Measurements from ENCODE around the gene MRPL47.

The MRPL47 gene

GRCh38 chr3:179542375-179542774 lies 62.1 kb downstream of the MRPL47 start:
- Histone ChIP-seq H3K36me3 (replicated peaks; ENCODE audit: low read depth, low read length) (no peaks in the 10 kb centered on the region), H3K27ac (ENCODE audit: low read length) (no peak overlapping the region), H4K20me1 (ENCODE audit: insufficient read depth, low read length) (no peaks in the 10 kb centered on the region), H3K4me1 (ENCODE audit: low read length) (peaks cover 6% of the 10 kb centered on the region; the same call in 1 of the 2 replicates), H2AFZ (ENCODE audit: low read depth, low read length) (no peak overlapping the region), H3K79me2 (ENCODE audit: low read length) (no peaks in the 10 kb centered on the region), H3K9ac (ENCODE audit: low read length) (no peak overlapping the region), H3K27me3 (ENCODE audit: low read depth, low read length) (no peaks in the 10 kb centered on the region), H3K4me2 (ENCODE audit: low read length) (no peak overlapping the region), H3K9me3 (ENCODE audit: insufficient read depth, low read length) (no peaks in the 10 kb centered on the region), H3K4me3 (ENCODE audit: low read length) (no peak overlapping the region)
- TF ChIP-seq EZH2phosphoT487 (IDR thresholded peaks at IDR 0.05; ENCODE audit: low read depth) (no peak), CTCF (IDR thresholded peaks at IDR 0.05; ENCODE audit: low read depth, low read length) (no peak)

GRCh38 chr3:179541596-179541995 lies 62.8 kb downstream of the MRPL47 start:
- no peaks in the 10 kb centered on the region for H3K36me3 ChIP-seq (replicated peaks; ENCODE audit: low read depth, low read length)

GRCh38 chr3:179541094-179541493 lies 63.3 kb downstream of the MRPL47 start:
- no peak overlapping the region for H3K4me2 ChIP-seq (ENCODE audit: low read length)
- H4K20me1 ChIP-seq (ENCODE audit: insufficient read depth, low read length) = no peaks in the 10 kb centered on the region
- no peaks in the 10 kb centered on the region for H3K36me3 ChIP-seq (replicated peaks; ENCODE audit: low read depth, low read length)
- H3K4me1 ChIP-seq (ENCODE audit: low read length) = peaks cover 6% of the 10 kb centered on the region; the same call in 1 of the 2 replicates
- no peaks in the 10 kb centered on the region for H3K9me3 ChIP-seq (ENCODE audit: insufficient read depth, low read length)
- no peaks in the 10 kb centered on the region for H3K27me3 ChIP-seq (ENCODE audit: low read depth, low read length)
- no peak overlapping the region for H3K9ac ChIP-seq (ENCODE audit: low read length)
- H3K27ac ChIP-seq (ENCODE audit: low read length) = no peak overlapping the region
- H3K79me2 ChIP-seq (ENCODE audit: low read length) = no peaks in the 10 kb centered on the region
- H2AFZ ChIP-seq (ENCODE audit: low read depth, low read length) = no peak overlapping the region
- TF ChIP-seq CTCF (IDR thresholded peaks at IDR 0.05; ENCODE audit: low read depth, low read length) (no peak), EZH2phosphoT487 (IDR thresholded peaks at IDR 0.05; ENCODE audit: low read depth) (no peak)
- no peak overlapping the region for H3K4me3 ChIP-seq (ENCODE audit: low read length)

More at GRCh38 chr3:179541596-179541995, 62.8 kb downstream of the MRPL47 start:
- Histone ChIP-seq H3K27me3 (ENCODE audit: low read depth, low read length) (no peaks in the 10 kb centered on the region), H3K27ac (ENCODE audit: low read length) (no peak overlapping the region), H2AFZ (ENCODE audit: low read depth, low read length) (no peak overlapping the region), H3K79me2 (ENCODE audit: low read length) (no peaks in the 10 kb centered on the region), H4K20me1 (ENCODE audit: insufficient read depth, low read length) (no peaks in the 10 kb centered on the region), H3K9ac (ENCODE audit: low read length) (no peak overlapping the region), H3K4me3 (ENCODE audit: low read length) (no peak overlapping the region), H3K9me3 (ENCODE audit: insufficient read depth, low read length) (no peaks in the 10 kb centered on the region), H3K4me2 (ENCODE audit: low read length) (no peak overlapping the region), H3K4me1 (ENCODE audit: low read length) (peaks cover 6% of the 10 kb centered on the region; the same call in 1 of the 2 replicates)
- no peak for TF ChIP-seq CTCF (IDR thresholded peaks at IDR 0.05; ENCODE audit: low read depth, low read length)
- no peak for TF ChIP-seq EZH2phosphoT487 (IDR thresholded peaks at IDR 0.05; ENCODE audit: low read depth)
